GM21576 (cell line): ENCODE data around the gene ABO.
"Not testable (repeated sequence)": the region's sequence is repeated elsewhere in the genome, so short reads cannot be mapped to it uniquely, and the experiment has no call there.

Experiments
- ATAC-seq: cut with Tn5 transposase; IDR thresholded peaks from one replicate; pipeline ENCODE4 v1.9.1; 2021; ENCODE audit warnings: mild to moderate bottlenecking, moderate library complexity; ENCODE audit not compliant: unreplicated experiment

The ABO gene

GRCh38 chr9:133246991-133247390 lies 28.0 kb downstream of the ABO start:
- ATAC-seq, result no peak

- ATAC-seq, result no peak
These were observed 28.4 kb downstream of the ABO start for GRCh38 chr9:133246562-133246961.

GRCh38 chr9:133242991-133243390 lies 32.0 kb downstream of the ABO start:
- no peak for ATAC-seq

- no peak for ATAC-seq
These were observed 32.8 kb downstream of the ABO start for GRCh38 chr9:133242241-133242640.

- no peak for ATAC-seq
These were observed 35.4 kb downstream of the ABO start for GRCh38 chr9:133239533-133240090.

DNA sequence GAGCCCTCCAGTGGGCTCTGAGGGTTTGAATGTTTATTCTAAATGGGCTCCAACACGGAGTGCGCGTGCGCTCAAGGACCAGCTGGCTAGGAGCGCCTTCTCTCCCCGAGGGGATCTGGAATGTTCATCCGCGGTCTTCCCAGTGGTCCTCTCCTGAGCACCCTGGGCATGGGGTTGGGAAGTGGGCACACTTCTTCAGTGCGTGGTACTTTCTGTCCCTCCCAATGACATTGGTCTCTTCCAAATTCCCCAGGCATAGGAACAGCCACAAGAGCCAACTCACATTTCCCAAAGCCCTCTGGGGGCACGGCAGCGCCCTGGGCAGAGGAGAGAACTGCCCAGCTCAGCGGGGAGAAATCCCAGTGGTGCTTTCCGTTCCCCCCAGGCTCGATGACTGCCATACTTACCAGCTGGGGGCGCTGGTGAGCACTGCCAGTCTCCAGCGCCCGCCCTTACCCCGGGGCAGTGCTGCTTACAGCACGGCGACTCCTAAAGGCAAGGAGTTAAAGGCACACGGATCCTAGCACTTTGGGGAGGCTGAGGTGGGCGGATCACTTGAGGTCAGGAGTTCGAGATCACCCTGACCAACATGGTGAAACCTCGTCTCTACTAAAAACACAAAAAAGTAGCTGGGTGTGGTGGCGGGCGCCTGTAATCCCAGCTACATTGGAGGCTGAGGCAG lies 36.0 kb downstream of the ABO start:
- no peak for ATAC-seq

DNA sequence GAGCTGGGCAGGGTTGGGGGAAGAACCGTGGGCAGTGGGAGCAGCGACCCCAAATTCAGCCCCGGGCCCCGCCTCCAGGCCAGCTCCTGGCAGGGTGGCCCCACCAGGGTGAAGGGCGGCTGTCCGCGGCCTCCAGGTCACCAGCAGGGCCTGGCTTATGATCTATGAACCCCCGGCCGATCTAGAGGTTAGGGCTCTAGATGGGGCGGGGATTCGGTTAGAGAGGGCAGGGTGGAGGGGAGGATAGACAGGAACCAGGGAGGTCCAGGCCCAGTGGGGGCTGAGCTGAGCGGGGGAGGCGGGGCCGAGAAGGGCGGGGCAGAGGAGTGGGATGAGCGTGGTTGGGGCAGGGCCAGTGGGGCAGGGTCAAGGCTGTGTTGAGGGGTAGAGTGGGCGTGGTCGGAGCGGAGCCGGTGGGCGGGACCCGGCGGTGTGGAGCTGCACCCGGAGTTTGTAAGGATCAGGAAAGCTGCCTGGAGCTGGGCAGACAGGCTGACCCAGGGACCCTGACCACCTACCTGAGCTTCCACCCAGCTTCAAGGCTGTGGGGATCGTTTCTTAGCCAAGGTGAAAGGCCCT lies 36.6 kb downstream of the ABO start:
- ATAC-seq, result no peak

- ATAC-seq, result no peak
These were observed 37.8 kb downstream of the ABO start for GRCh38 chr9:133237035-133237731.

DNA sequence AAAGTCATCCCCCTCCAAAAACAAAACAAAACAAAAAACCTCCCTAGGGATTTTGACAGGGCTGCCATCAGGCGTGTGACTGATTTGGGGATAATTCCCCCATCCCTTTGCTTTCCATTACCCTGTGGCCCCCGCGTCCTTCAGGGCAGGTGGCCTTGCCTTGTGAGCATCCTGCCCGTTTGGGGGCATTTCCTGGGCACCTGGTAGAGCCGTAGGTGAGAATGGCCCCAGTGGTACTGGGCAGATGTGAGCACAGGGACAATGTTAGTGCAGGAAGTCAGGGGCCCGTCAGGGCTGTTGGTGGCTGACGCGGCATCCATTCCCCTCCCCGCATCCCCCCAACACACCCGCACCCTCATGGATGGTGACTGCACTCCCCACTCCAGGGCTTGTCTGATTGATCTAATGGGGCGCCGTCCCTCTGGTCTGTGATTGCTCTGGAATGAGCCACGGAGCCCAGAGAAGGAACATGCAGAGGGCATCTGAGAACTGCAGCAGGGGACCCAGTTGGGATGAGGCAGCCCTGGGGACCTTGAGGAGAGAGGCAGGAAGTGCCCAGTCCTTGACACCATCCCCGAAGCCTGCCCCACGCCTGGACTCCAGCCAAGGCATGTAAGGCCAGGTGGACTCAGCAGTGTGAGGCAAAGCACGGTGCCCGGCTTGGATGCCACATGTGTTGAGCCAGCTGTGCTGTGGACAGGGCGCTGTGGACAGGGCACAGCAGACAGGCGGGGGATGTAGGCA lies 38.5 kb downstream of the ABO start:
- not testable (repeated sequence) for ATAC-seq

DNA sequence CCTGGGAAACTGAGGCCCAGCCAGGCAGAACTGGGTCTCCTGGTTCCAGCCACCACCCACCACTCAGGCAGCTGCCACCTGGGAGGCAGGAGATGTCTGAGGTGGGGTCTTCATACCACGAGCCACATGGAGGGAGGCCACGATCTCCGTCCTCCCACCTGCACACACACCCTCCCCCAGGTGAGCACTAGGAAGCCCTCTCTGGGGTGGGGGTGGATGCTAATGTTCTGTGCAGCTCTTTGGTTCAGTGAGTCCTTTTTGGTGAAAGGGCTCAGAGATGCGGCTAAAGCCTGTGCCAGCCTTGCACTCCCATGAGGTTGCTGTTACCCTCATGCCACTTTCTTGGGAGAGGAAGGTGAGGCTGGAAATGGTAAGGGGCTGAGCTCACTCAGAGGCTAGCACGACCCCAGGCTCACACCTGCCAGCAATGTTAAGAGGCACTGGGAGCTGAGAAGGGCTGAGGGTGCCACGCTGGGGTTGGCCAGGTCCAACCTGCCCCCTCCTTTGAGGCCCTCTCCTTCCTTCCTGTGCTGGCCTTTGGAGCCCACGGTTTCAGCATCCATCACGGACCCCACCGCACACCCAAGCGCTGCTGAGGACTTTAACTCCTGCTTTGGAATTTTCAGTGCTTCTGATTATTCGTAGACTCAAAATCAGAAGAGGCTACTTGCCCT lies 39.3 kb downstream of the ABO start:
- ATAC-seq, result no peak

DNA sequence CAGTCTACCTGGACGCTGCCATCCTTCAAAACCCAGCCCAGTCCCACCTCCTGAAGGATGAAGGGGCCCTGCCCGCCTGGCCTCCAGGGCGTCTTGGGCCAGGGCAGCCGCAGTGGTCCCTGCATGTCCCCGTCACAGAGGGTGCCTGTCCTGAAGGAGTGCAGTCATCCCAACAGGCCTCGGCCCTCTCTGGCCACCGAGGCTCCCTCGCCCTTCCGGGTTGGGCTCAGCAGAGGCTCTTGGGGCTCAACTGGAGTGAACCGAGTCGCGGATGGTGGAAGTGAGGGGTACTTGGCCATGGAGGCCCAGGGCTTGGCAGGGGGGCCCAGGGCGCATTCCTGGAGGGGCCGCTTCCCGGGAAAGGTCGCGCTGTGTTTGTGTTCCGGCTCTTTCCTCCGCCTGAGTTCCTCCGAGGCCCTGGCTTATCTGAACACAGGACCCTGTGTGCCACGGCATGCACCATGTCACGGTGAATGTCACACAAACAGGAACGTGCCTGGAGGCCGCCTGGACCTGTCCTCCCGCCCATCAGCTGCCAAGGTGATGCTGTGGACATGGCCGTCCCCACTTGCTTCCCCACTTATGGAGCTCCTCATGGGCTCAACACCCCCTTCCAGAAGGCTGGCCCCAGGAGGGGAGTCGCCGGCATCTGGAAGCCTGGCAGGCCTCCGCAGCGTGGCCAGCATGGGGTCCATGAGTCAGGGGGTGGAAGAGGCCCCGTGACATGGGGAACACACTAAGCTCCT lies 40.3 kb downstream of the ABO start:
- ATAC-seq, result no peak

GRCh38 chr9:133233681-133234432 lies 41.1 kb downstream of the ABO start:
- no peak for ATAC-seq

- ATAC-seq, result not testable (repeated sequence)
These were observed 43.0 kb downstream of the ABO start for GRCh38 chr9:133231934-133232568.

GRCh38 chr9:133230514-133230913 lies 44.5 kb downstream of the ABO start:
- not testable (repeated sequence) for ATAC-seq

DNA sequence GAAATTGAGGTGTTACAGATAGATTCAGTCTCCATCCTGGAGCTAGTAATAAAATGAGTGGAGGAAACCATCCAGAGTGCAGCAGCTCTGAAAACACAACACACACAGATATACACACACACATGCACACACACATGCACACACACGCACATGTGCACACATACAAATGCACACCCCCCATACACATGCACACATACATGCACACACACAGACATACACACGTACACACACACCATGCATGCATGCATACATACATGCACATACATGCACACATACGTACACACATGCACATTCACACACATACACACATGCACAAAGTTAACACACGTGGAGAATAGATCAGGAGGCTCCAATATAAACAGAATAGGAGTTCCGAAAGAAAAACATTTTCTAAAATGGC lies 44.9 kb downstream of the ABO start:
- ATAC-seq, result no peak

DNA sequence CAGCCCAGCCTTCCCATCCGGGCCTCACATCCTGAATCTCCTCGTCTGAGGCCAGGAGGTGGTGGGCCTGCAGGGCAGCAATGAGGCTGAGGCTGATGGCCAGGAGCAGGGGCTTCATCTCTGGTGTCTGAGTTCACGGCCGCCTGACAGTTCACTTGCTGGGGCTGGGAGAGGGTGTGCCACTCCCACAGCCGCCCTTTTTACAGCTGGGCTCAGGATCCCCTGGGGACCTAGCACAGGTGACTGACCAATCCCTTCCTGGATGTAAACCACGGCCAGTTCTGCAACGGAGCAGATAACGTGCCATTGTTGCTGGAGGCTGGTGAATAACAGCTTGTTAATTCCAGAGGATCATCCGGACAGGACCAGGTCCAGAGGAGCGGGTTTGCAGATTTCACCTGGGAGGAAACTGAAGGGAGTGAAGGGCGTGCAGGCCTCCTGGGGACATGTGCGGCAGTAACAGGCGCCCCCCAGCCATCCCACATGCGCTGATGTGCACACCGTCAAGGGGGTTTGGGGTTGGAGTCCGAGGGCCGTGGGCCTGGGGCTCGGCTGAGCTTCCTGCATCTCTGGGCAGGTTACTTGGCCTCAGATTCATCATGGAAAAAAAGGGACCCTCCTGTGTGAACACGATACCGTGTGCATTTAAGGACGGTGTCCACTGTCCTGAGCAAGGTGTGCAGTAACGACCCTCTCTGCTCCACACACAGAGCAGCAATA lies 46.4 kb downstream of the ABO start:
- not testable (repeated sequence) for ATAC-seq

- ATAC-seq, result not testable (repeated sequence)
These were observed 47.0 kb downstream of the ABO start for GRCh38 chr9:133227996-133228395.

DNA sequence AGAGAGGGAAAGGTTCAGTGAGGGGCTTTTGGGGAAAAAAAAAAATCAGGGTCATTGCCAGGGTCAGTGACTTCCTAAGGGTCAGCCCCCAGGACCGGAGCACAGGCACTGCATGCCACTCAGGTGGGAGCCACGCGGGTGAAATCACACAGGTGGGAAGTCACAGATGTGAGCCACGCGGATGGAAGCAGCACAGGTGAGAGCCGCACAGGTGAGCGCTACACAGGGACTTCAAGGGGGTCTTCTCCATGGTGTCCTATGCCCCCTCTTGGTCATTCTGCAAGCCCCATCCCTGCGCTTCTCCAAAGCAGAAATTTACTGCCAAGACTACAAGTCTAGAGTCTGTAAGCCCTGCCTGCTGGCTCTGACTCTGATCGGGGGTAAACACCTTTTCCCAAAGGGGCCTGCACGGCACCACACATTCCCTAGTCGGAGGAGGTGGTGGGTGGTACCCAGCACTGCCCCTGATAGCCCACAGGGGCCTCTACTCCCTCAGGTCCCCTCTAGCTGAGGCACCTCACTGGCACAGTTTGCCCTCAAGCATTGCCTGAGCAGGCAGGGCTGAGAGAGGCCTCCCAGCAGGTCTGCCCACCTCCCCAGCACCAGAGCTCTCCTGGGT lies 47.6 kb downstream of the ABO start:
- no peak for ATAC-seq
